ENCODE data around the gene DMAC1. TPM values are rescaled to one million over a fixed set of nuclear protein-coding genes. Genes with fewer than 3 reads are reported as not detected.

DMAC1 gene
- total RNA-seq, 1 donor from 2014 or later = 31.5 TPM

GRCh38 chr9:7784472-7784871 lies 15.1 kb downstream of the DMAC1 start:
- H3K4me3 ChIP-seq = no peak overlapping the region
- no peaks in the 10 kb centered on the region for H3K9me3 ChIP-seq
- no peak for TF ChIP-seq CTCF (IDR thresholded peaks at IDR 0.05)
- H3K4me1 ChIP-seq = no peaks in the 10 kb centered on the region
- no peaks in the 10 kb centered on the region for H3K27me3 ChIP-seq
- DNase-seq (ENCODE audit: low spot score in 2 of 2) = no peak
- no peak overlapping the region for H3K27ac ChIP-seq
- intact Hi-C loops (cut with DNase I) = no loop called here
- no peaks in the 10 kb centered on the region for H3K36me3 ChIP-seq

GRCh38 chr9:7783635-7784063 lies 15.9 kb downstream of the DMAC1 start:
- H3K27ac ChIP-seq = no peak overlapping the region
- H3K4me1 ChIP-seq = no peaks in the 10 kb centered on the region

GRCh38 chr9:7782400-7783120 lies 17.0 kb downstream of the DMAC1 start:
- intact Hi-C loops (cut with DNase I) = no loop called here
- H3K36me3 ChIP-seq = no peaks in the 10 kb centered on the region
- no peak for DNase-seq (ENCODE audit: low spot score in 2 of 2)
- H3K27ac ChIP-seq = no peak overlapping the region
- no peaks in the 10 kb centered on the region for H3K27me3 ChIP-seq
- no peak for TF ChIP-seq CTCF (IDR thresholded peaks at IDR 0.05)
- H3K4me1 ChIP-seq = no peaks in the 10 kb centered on the region
- H3K9me3 ChIP-seq = no peaks in the 10 kb centered on the region
- no peak overlapping the region for H3K4me3 ChIP-seq

More at GRCh38 chr9:7783635-7784063, 15.9 kb downstream of the DMAC1 start:
- intact Hi-C loops (cut with DNase I) = no loop called here
- no peaks in the 10 kb centered on the region for H3K27me3 ChIP-seq
- no peak for TF ChIP-seq CTCF (IDR thresholded peaks at IDR 0.05)
- H3K4me3 ChIP-seq = no peak overlapping the region
- no peaks in the 10 kb centered on the region for H3K9me3 ChIP-seq
- H3K36me3 ChIP-seq = no peaks in the 10 kb centered on the region
- DNase-seq (ENCODE audit: low spot score in 2 of 2) = no peak

GRCh38 chr9:7780261-7780988 lies 19.2 kb downstream of the DMAC1 start:
- H3K36me3 ChIP-seq = no peaks in the 10 kb centered on the region
- no peaks in the 10 kb centered on the region for H3K4me1 ChIP-seq
- H3K9me3 ChIP-seq = no peaks in the 10 kb centered on the region
- intact Hi-C loops (cut with DNase I) = no loop called here
- no peak for DNase-seq (ENCODE audit: low spot score in 2 of 2)
- H3K4me3 ChIP-seq = no peak overlapping the region
- H3K27me3 ChIP-seq = no peaks in the 10 kb centered on the region
- no peak for TF ChIP-seq CTCF (IDR thresholded peaks at IDR 0.05)
- H3K27ac ChIP-seq = no peak overlapping the region

GRCh38 chr9:7778851-7779600 lies 20.6 kb downstream of the DMAC1 start:
- intact Hi-C loops (cut with DNase I) = no loop called here
- H3K4me1 ChIP-seq = no peaks in the 10 kb centered on the region
- H3K4me3 ChIP-seq = no peak overlapping the region
- no peaks in the 10 kb centered on the region for H3K36me3 ChIP-seq
- H3K27ac ChIP-seq = no peak overlapping the region
- TF ChIP-seq CTCF (IDR thresholded peaks at IDR 0.05) = no peak
- no peaks in the 10 kb centered on the region for H3K9me3 ChIP-seq
- no peak for DNase-seq (ENCODE audit: low spot score in 2 of 2)
- no peaks in the 10 kb centered on the region for H3K27me3 ChIP-seq

All from ascending aorta (tissue), 2 donors.